Measurements from ENCODE around the gene IKBKE. TPM values are rescaled to one million over a fixed set of nuclear protein-coding genes. Genes with fewer than 3 reads are reported as not detected.

Gene IKBKE
- total RNA-seq, 1 donor = 18.8 TPM

- DNase-seq (ENCODE audit: insufficient read length, low spot score, missing footprints) = no peak
- H2AFZ ChIP-seq (ENCODE audit: low read length) = no peak overlapping the region
- H3K4me1 ChIP-seq (ENCODE audit: insufficient read depth, low read length) = peaks cover 43% of the 10 kb centered on the region
- H3K36me3 ChIP-seq (ENCODE audit: insufficient read depth, low read length) = no peaks in the 10 kb centered on the region
- no peaks in the 10 kb centered on the region for H3K27me3 ChIP-seq (ENCODE audit: insufficient read depth, low read length)
- TF ChIP-seq CTCF (IDR thresholded peaks at IDR 0.05; ENCODE audit: extremely low read depth, low read depth, low read length) = no peak
- no peaks in the 10 kb centered on the region for H3K9me3 ChIP-seq (ENCODE audit: low read depth, low read length)
- no peaks in the 10 kb centered on the region for H3K79me2 ChIP-seq (ENCODE audit: insufficient read depth, low read length)
- peaks cover 4% of the 10 kb centered on the region for H4K20me1 ChIP-seq (ENCODE audit: insufficient read depth, low read length)
- peak overlapping the region; percentile 29 for H3K4me3 ChIP-seq (ENCODE audit: insufficient read depth, low read length)
- peak overlapping the region; percentile 85 for H3K4me2 ChIP-seq (ENCODE audit: insufficient read depth, low read length)
- peak overlapping the region; percentile 88 for H3K27ac ChIP-seq (ENCODE audit: low read depth, low read length)
Observed at GRCh38 chr1:206501881-206502280, 31.6 kb downstream of the IKBKE start.

- Histone ChIP-seq H3K4me3 (ENCODE audit: insufficient read depth, low read length) (no peak overlapping the region), H3K79me2 (ENCODE audit: insufficient read depth, low read length) (no peaks in the 10 kb centered on the region), H3K4me2 (ENCODE audit: insufficient read depth, low read length) (peak overlapping the region; percentile 61), H3K4me1 (ENCODE audit: insufficient read depth, low read length) (peaks cover 43% of the 10 kb centered on the region), H2AFZ (ENCODE audit: low read length) (no peak overlapping the region), H3K27ac (ENCODE audit: low read depth, low read length) (peak overlapping the region; percentile 85), H4K20me1 (ENCODE audit: insufficient read depth, low read length) (peaks cover 3% of the 10 kb centered on the region), H3K36me3 (ENCODE audit: insufficient read depth, low read length) (no peaks in the 10 kb centered on the region), H3K27me3 (ENCODE audit: insufficient read depth, low read length) (no peaks in the 10 kb centered on the region), H3K9me3 (ENCODE audit: low read depth, low read length) (no peaks in the 10 kb centered on the region)
- no peak for TF ChIP-seq CTCF (IDR thresholded peaks at IDR 0.05; ENCODE audit: extremely low read depth, low read depth, low read length)
- peak; percentile 66 for DNase-seq (ENCODE audit: insufficient read length, low spot score, missing footprints)
Observed at GRCh38 chr1:206502403-206502802, 32.1 kb downstream of the IKBKE start.

GRCh38 chr1:206502812-206503211 lies 32.5 kb downstream of the IKBKE start:
- TF ChIP-seq CTCF (IDR thresholded peaks at IDR 0.05; ENCODE audit: extremely low read depth, low read depth, low read length) = no peak
- peak overlapping the region; percentile 85 for H3K27ac ChIP-seq (ENCODE audit: low read depth, low read length)
- no peaks in the 10 kb centered on the region for H4K20me1 ChIP-seq (ENCODE audit: insufficient read depth, low read length)
- no peak for DNase-seq (ENCODE audit: insufficient read length, low spot score, missing footprints)
- peaks cover 43% of the 10 kb centered on the region for H3K4me1 ChIP-seq (ENCODE audit: insufficient read depth, low read length)
- H3K4me3 ChIP-seq (ENCODE audit: insufficient read depth, low read length) = no peak overlapping the region
- no peaks in the 10 kb centered on the region for H3K9me3 ChIP-seq (ENCODE audit: low read depth, low read length)
- H2AFZ ChIP-seq (ENCODE audit: low read length) = no peak overlapping the region
- peak overlapping the region; percentile 61 for H3K4me2 ChIP-seq (ENCODE audit: insufficient read depth, low read length)
- no peaks in the 10 kb centered on the region for H3K36me3 ChIP-seq (ENCODE audit: insufficient read depth, low read length)
- peaks cover 1% of the 10 kb centered on the region for H3K27me3 ChIP-seq (ENCODE audit: insufficient read depth, low read length)
- no peaks in the 10 kb centered on the region for H3K79me2 ChIP-seq (ENCODE audit: insufficient read depth, low read length)

GRCh38 chr1:206503591-206504362 lies 33.5 kb downstream of the IKBKE start:
- H3K36me3 ChIP-seq (ENCODE audit: insufficient read depth, low read length) = no peaks in the 10 kb centered on the region
- H3K27ac ChIP-seq (ENCODE audit: low read depth, low read length) = peak overlapping the region; percentile 85
- H2AFZ ChIP-seq (ENCODE audit: low read length) = peak overlapping the region; percentile 33
- H3K79me2 ChIP-seq (ENCODE audit: insufficient read depth, low read length) = no peaks in the 10 kb centered on the region
- peaks cover 43% of the 10 kb centered on the region for H3K4me1 ChIP-seq (ENCODE audit: insufficient read depth, low read length)
- no peak for TF ChIP-seq CTCF (IDR thresholded peaks at IDR 0.05; ENCODE audit: extremely low read depth, low read depth, low read length)
- no peaks in the 10 kb centered on the region for H3K9me3 ChIP-seq (ENCODE audit: low read depth, low read length)
- H3K27me3 ChIP-seq (ENCODE audit: insufficient read depth, low read length) = peaks cover 11% of the 10 kb centered on the region
- H4K20me1 ChIP-seq (ENCODE audit: insufficient read depth, low read length) = no peaks in the 10 kb centered on the region
- peak overlapping the region; percentile 61 for H3K4me2 ChIP-seq (ENCODE audit: insufficient read depth, low read length)
- peak overlapping the region; percentile 17 for H3K4me3 ChIP-seq (ENCODE audit: insufficient read depth, low read length)
- DNase-seq (ENCODE audit: insufficient read length, low spot score, missing footprints) = peak; percentile 97
